HG03342 (cell line): Measurements from ENCODE around the gene SVIL.
"Not testable (repeated sequence)": the region's sequence is repeated elsewhere in the genome, so short reads cannot be mapped to it uniquely, and the experiment has no call there.

ENCODE experiments used
- ATAC-seq: cut with Tn5 transposase; IDR thresholded peaks from one replicate; pipeline ENCODE4 v1.9.1; 2021; ENCODE audit warnings: mild to moderate bottlenecking, moderate library complexity; ENCODE audit not compliant: unreplicated experiment

SVIL gene

DNA sequence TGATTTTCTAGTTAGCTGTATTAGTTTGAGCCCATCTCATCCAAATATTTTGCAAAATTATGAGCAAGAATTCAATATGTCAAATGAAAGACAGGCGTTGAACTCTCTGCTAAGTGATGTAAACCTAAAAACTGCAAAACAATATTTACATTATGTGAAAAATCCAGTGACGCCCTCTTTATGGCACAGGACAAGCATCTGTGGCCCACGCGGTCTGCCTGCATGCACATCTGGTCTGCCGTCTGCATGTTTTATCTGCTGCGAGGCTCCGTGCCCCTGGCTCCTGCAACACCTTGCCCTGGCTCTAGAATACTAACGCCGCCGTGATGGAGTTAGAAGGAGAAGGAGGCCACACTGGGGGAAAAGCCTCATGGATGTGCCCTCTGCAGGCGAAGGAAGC, 142.0 kb downstream of the SVIL start:
- no peak for ATAC-seq

DNA sequence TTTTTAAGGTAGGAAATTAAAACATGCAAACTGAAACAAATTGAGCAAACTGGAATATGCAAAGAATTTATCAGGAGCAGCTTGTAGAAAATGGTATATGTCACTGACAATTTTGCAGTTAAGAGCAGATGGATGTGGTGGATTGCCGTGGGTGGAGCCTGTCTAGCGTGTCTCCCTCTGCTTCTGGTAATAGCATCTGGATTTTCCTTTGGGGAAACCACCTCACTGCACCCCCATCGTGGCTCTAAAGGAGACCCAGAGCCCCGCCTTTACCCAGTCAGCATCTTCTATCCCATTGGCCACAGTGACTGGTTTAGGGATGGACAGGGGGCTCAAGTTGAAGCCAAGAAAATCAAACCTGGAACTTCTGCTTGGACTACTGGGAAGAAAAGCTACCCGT, 142.9 kb downstream of the SVIL start:
- no peak for ATAC-seq

DNA sequence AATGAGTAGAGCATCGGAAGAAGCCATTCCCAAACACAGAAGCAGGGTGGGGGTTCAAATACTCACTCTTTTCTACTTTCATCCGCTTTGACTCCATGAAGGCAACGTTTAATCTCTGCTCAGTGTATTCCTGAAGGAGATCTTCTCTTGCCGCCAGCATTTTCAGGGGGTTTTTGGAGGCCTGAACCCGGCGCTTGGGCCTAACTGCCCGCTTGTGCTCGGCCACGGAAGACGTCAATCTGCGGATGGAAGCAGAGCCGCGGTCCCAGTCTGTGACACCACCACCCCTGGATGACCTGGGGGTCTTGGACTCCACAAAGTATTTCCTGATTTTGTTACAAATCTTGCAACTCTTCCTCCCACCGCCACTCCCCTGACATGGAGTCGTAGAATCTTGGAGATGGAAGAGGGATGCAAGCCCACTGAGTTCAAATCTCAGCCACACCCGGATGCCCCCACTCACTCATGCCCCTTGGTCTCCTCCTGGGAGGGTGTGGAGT, 143.9 kb downstream of the SVIL start:
- ATAC-seq = not testable (repeated sequence)

DNA sequence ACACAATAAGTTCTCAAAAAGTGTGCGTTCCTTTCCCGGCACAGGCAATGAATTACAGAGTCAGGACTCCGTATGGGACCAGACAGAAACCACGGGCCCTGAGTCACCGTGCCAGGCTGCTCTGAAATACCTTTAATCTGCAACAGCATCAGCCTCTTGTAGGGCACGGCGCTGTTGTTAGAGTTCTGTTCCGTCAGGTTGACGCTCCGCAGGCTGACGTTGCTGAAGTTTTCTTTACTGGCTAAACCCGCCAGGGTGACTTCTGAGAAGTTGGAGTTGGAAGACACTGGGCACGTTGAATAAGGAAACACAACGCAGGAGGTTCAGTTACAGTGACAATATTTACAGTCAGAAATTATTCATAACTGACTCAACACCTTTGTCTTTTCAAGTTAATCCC, 146.3 kb downstream of the SVIL start:
- not testable (repeated sequence) for ATAC-seq

DNA sequence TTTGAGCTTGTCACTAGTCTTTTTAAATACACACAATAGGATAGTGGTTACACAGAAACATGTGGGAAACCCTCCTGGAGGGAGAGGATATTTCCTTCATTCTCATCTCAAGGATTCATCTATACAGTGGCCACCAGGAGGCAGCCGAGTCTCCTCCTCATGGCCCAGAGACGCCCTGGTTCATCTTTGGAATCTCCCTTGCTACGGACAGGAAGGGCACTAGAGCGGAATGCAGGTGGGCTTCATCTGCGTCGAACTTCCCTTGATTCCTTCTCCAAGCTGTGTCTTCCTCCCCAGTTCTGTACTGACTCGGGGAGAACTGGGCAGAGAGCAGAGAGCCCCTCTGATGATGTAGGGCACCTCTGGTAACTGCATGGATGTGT, 146.9 kb downstream of the SVIL start:
- not testable (repeated sequence) for ATAC-seq

DNA sequence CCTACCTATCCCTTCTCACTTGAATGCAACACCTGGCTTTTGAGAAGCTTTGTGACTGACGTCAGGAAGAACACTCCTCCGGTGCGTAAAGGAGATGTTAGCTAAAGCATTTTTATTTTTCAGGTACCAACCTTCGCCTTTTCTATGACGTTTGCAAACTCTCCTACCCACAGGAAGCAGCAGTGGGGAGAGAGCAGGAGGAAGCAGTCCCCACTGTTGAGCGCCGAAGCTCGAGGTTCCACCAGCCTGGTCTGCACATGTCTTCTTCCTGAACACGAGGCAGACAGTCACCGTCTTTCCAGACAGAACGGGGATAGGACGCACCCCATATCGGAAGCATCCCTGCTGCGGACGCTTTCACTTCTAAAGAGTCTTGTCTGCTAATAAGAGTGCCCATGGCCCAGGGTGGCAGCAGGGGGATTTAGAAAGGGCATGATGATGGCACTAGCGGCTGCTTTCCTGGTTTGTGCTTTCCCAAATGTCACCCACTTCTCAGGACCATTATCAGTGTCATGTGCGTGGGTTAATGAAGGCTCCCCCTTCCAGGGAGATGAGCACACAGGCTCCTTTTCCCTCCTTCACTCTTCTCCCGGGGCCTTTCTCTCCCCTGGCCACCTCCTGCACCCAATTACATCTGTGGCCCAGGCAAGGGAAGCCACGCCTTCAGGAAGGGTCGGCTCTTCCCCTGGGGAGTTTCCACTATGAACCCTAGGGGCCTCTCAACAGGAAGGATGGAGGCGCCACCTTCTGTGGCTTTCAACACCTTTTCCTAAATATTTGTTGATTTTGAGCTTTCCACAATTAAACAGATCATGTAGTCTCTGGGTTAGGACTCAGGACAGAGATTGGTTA, 147.5 kb downstream of the SVIL start:
- ATAC-seq = not testable (repeated sequence)

DNA sequence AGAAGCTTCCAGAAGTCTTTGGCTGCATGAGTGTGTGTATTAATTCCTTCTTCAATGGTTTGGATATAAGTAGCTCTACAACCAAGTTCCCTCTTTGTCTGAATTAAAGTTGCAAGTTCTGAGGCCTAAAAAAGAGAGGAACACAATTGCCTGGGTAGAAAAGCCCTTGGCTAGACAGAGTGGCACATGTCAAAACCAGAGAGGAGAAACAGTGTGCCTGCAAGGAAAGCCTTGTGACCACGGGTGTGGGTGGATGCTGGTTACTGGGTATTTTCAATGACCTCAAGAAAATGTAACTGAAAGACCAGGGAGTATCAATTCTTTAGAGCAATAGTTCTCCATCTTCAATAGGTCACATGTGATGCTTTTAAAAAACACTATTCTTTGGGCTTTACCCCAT, 148.3 kb downstream of the SVIL start:
- ATAC-seq = no peak

DNA sequence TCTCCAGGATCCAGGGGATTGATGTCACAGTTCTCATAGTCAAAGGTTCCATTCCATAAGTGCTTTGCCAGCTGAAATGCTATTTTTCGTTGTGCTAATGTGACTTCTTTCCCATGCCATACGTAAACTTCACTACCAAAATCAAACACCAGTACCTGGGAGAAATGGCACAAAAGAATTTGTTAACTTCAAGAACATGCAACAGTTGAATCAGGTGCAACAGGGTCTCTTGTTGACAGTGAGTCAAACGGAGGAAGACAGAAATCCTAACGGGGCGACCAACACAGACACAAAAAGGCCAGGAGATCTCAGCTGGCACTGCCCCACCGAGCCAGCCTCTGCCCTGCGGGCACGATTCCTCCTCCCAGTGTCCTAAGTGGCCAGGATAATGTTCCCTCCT, 150.1 kb downstream of the SVIL start:
- not testable (repeated sequence) for ATAC-seq

DNA sequence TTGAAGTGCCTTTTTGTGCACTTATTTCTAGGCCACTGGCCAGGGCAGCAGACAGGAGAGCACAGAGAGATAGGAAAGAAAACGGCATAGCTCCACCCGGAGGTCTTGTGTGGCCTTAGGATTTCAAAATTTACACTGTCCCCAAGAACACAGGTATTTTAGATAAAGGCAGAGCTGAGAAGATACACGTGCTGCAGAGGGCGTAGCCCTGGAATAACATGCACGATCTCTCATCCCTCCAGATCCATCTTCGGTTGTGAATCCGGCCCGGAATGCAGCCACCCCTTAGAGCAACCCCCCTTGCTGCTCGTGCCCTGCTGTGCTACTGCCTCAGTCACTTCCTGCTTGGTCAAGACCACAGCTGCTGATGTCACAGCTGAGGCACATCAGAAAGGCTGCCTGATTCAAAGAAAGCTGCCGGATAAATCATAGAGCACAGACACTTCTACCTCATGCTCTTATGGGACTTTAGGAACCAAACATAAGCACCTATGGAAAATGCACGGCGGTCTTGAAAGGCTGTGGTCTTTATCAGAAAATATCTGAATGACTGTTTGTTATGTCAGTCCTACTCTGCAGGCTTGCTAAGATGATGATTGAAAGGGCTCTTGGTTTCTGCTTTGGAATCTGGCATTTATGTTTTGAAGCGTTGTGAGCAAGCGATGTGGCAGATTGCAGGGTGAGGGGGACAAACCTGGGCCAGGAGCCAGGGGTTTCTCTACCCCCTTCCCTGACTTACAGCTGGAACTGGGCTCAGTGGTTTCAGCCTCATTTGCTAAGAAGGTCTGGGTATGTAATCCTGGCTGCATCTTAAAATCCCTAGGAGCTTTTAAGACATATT, 152.0 kb downstream of the SVIL start:
- peak; percentile 58 for ATAC-seq

DNA sequence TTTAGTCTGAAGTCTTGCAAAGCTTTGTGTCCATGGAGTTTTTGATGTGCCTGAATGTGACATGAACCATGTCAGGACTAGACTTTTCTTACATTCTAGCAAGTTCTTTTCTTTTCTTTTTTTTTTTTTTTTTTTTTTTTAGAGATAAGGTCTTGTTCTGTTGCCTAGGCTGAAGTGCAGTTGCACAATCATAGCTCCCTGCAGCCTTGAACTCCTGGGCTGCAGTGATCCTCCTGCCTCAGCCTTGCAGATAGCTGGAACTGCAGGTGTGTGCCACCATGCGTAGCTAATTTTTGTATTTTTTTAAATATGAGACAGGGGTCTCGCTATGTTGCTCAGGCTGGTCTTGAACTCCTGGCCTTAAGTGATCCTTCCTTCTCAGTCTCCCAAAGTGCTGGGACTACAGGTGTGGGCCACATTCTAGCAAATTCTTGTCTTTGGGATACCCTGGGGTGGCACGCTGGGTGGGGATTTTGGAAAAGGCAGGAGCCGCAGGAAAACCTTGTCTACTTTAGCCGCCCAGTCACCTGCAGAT, 152.8 kb downstream of the SVIL start:
- ATAC-seq = no peak

DNA sequence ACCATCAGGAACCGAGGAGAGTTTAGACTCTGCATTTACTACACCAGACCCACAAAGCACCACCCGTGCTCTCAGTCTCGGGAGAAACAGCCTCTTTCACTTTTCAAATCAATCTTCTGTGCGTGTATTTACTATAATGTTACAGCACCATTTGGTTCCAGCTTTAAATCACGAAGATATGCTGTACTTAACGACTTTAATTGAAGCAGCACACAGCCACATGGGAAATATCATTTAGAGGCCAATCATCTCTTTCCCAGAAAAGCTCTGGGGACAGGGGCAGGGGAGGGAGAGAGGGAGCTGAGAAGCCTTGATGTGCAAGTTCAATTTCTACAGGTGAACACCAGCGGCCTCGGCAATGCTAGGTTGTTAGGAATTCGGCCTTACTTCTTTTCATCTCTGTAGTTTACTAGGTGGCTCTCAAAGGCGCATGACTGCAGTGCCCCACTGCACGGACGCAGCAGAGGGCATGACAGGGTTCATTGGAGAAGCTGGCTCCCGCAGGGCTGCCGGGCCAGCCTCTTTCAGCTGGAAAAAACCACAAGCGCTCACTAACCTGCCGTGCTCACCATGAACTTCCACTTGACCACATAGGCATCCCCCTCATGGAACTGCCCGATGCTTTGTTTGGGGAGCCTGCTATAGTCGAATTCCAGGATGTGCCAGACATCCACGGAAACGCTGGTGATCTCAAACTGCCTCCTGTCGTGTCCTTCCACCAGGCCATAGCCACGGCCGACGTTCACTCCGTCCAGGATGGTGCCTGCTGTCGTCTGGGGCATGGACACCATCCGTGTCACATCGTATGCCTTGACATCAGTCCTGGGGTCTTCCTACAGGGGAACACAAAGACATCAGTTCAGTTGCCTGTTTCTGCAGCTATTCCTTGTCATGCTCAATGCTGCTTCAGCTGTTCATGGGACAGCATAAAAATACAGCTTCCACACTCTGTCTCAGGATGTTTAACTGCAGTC, 154.5 kb downstream of the SVIL start:
- ATAC-seq = no peak

DNA sequence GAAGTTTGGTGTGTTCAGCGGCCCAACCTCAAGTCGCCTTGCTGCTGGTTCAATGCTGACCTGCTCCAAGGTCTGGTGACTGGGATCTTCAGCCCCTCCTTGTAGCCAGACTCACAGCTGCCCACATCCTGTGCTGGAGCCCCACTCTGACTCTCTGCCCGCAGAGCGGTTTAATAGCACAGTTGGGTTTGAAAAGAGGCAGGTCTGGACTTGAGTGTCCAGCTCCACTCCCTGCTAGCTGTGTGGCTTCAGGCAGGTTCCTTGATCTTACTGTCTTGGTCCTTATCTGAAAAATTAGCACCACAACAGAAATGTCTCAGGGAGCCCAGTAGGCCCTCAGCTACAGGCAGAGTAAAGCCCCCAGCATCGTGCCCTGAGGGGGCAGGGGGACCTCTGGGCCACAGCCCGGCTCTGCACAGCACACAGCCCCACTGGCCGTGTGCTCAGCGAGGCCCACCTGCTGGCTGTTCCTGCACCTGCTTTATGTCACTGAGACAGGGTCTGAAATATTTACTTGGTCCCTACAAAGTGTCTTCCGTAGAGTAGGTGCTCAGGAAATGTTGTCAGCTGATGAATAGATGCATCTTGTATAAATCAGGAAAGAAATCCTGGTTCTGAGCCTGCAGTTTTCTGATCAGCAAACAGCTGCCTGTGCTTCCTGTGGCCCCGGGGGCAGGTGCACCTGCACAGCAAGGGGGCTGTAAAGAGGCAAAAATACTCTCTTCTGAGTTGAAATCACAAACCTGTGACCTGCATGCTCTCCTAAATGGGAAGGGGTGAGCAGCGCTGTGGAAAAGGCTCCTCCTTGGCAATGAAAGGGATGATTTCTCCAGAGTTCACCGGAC, 155.5 kb downstream of the SVIL start:
- no peak for ATAC-seq

DNA sequence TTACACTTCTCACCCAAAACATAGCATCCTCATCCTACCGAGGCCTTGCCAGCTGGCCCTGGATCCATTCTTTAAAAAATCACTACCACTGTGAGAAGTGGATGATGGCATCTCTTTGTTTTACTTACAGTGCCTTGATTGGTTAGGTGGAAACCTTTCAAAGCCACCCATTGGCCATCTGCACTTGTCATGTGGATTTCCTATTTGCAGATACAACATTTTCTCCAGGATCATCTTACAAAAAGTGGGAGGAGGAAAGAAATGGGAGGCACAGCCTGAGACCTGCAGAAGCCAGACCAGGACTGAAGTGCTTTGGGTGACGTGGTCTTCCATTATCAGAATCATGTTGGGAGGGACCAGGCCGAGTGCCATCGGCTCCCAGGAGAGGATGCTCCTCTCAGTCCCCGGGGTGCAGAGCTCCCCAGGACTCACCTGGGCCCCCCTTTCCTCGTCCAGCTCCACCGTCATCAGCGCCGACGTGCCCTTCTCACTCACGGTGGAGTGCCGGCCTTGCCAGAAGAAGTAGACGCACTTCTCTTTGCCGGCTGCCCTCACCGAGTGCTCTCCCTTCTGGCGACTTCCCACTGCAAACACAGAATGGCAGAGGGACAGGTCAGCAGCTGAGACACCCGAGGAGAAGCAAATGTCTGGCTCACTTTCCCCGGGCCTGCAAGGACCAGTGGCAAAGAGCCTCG, 161.2 kb downstream of the SVIL start:
- no peak for ATAC-seq

DNA sequence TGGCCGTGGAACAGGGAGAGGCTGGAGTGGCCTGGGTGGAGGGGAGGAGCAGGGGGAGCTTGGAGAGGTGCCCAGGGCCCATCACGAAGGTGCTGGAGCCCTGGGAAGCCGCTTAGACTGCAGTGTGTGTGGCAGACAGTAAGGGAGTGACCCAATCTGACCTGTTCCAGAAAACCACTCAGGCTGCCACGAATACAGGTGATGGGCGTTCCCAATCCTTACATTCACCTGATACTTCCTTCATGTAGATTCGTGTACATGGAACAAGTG, 161.7 kb downstream of the SVIL start:
- no peak for ATAC-seq

DNA sequence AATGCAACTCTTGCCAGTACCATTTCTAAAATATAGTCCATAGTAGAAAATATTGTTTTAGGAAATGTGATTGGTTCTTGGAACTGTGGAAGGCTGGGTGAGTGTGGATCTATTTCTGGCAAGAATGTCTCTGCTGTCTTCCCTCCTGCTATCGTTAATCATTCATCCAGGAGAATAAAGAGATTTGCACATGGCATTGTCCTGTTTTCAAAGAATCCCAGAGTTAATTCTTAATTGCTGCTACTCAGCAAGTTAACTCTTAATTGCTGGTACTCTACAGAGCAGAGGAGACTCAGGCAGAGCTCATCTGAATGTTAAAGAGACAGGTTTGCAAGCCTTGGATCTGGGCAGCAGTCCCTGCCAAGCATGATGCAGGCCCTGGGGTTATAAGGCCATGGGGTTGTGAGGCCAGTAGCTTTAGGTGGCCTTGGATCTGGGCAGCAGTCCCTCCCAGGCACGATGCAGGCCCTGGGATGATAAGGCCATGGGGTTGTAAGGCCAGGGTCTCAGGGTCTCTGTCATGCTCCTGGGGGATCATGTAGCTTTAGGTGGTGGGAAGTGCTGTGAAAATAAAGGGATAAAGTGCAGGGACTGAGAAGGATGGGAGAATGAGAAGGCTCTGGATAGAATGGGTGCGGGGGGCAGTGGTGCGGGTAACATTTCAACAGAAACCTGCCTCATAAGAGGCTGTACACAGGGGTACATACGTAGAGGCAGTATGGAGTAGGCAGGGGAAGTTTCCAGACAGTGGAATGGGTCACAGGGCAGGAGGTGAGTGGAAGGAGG, 162.3 kb downstream of the SVIL start:
- ATAC-seq = no peak

DNA sequence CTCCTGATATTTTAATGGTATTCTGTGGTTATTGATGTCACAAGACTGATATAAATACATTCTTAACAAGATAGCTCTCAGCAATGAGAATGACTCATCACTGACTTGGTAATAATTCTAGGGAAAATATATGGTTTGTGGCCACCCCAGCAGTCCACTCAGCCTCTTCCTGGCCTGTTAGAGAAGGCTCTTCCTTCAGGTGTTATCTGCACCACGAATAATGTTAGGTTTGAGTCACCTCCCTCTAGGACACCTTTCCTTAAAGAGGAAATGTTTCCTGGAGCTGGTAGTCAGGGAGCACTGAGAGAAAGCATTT, 163.3 kb downstream of the SVIL start:
- no peak for ATAC-seq

DNA sequence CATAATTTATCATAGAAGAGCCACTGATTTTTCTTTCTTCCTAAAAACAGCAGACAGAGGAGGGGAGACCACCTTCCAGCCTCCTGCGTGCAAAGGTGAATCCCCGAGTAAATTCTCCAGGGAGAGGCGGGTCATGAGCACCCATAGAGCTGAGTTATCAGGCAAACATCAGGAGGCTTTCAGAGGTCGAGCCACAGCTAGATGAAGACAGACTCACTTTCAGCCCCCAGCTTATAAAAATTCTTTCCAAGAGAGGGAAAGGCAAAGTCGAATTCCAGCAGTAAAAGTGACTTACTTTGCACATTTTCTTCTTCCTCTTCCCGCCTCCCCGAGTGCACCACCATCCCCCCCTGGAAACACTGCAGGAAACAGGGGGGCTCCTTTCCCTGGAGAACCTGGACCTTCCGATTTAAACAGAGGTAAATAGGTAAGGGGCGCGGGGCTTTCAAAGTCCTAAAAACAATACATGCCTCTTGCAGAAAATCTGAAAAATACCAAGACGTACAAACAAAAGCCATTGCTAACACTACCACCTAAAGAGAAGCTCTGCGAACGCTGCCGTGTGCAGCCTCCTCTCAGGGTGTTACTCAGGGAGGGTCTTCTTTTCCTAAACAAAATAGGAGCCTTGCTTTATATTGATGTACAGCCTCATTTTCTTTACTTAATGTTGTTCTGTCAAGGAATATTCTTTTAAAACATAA, 163.8 kb downstream of the SVIL start:
- no peak for ATAC-seq

DNA sequence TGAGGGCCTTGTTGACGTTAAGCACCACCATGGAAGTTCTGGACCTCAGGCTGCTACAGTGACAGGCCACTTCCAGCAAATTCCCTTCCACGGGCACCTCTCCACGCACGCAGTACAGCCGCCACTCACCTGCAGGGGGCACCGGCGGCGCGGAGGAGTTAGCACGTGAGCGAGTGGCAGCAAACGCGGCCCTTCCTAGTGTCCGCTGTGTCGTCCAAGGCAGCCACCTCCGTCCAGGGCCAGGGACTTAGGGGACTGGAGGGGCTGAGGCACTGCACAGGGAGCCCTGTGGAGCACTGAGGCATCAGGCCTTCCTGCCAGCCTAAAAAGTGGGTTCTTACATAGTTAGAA, 164.4 kb downstream of the SVIL start:
- no peak for ATAC-seq
